Right lobe of liver (tissue), 6 donors: ENCODE results near the gene PRKAB1. TPM values are rescaled to one million over a fixed set of nuclear protein-coding genes. Genes with fewer than 3 reads are reported as not detected.
A peak's percentile ranks its signal among the peaks of the same experiment; 100 is the strongest.

Experiments
- ATAC-seq, 4 donors: fragments of 200-7000 bp; cut with Tn5 transposase; one replicate each; pipeline ENCODE4 v1.9.1; 2020; ENCODE audit warnings: mild to moderate bottlenecking in 4 of 4, moderate library complexity in 4 of 4
- DNase-seq, 3 donors: peaks; one replicate each; pipeline ENCODE4 v3.0.0-alpha.2; 2020
- H3K27ac ChIP-seq, 3 donors: fragments of 200-600 bp; one replicate each; pipeline ENCODE4 v1.8.0; 2022
- H3K27me3 ChIP-seq, 2 donors: fragments of 200-600 bp; one replicate each; pipeline ENCODE4 v1.8.0; 2022
- H3K36me3 ChIP-seq, 4 donors: fragments of 200-600 bp; sonication (generic) in 1 of 4; one replicate each; pipeline versions ENCODE4 v1.5.1 to v1.8.0; 2017 to 2022; ENCODE audit warnings: control low read depth in 1 of 4
- H3K4me1 ChIP-seq, 4 donors: fragments of 200-600 bp; sonication (generic) in 1 of 4; one replicate each; pipeline versions ENCODE4 v1.5.1 to v1.8.0; 2017 to 2022; ENCODE audit warnings: control low read depth in 1 of 4
- H3K4me3 ChIP-seq, 3 donors: fragments of 200-600 bp; one replicate each; pipeline ENCODE4 v1.8.0; 2022
- H3K9me3 ChIP-seq, 4 donors: fragments of 200-600 bp; sonication (generic) in 1 of 4; one replicate each; pipeline versions ENCODE4 v1.5.1 to v1.8.0; 2017 to 2022; ENCODE audit warnings: control low read depth in 1 of 4
- CTCF ChIP-seq, 4 donors: fragments of 200-600 bp in 3 of 4; fragments of 450-650 bp in 1 of 4; IDR thresholded peaks; one replicate each; pipeline versions ENCODE4 v1.5.1 to v1.8.0; 2016 to 2022; ENCODE audit warnings: antibody characterized with exemption in 4 of 4, mild to moderate bottlenecking in 2 of 4
- POLR2A ChIP-seq: fragments of 450-650 bp; IDR thresholded peaks from one replicate; pipeline ENCODE4 v1.6.1; 2017; ENCODE audit warnings: antibody characterized with exemption, mild to moderate bottlenecking
- WGBS: methylation state at CpG from one replicate; pipeline ENCODE4 v1.1.6; 2018; ENCODE audit warnings: low coverage, low lambda C conversion rate; ENCODE audit not compliant: insufficient coverage; ENCODE audit errors: missing lambda C conversion rate; 5-methylcytosine and 5-hydroxymethylcytosine counted together
- intact Hi-C, 2 donors: fragments of 100-400 bp; cut with DNase I; formaldehyde crosslinking; loops; one replicate each; pipeline versions ENCODE4 v1.11.2 to v1.14.1; 2022
- total RNA-seq, 6 experiments: library from RNA; depleted of rRNA in 2 of 6; stranded (reverse); fragments of >200 nt in 2 of 6; fragmentation: NEBNext Ultra II Directional in 3 of 6; extraction: Animal tissue kit (Norgen Biotek cat#: 25700) in 3 of 6; gene quantifications; one replicate each; pipeline versions ENCODE4 v1.1.0 to v1.2.4, GENCODE V29; 2016 to 2023
- donor health status: DM: no; HTN: yes; CAD: no.
- donor health status: DM: no; HTN: no; CAD: no.
- donor health status: DM: no; HTN: no; CAD: no.
- donor health status: DM: no; HTN: yes; CAD: no.
- donor health status: DM: no; HTN: yes; CAD: no.

The PRKAB1 gene
- total RNA-seq, 6 experiments from 2014 or later = 8.2 to 17.1 (median 10.3) TPM

DNA sequence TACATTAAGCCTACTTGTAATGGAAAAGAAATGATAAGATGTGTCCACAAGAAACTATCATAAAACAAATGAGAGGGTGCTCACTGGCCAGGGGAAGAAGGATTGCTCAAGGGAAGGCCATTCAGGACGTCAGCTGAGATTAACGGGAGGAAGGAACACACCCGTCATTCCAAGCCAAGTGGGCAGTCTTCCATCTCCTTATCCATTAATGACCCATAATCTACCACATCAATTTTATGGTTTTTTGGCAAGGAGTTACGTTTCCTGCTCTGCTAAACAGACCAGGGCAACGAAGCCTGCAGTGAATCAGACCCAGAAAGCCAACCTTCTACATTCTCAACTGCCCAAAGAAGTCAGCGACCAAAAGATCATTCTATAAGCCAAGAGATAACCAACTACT, 25.1 kb downstream of the PRKAB1 start:
- Histone ChIP-seq H3K27ac (peak overlapping the region in 1 of 3 donors; percentile 1), H3K4me3 (no peak overlapping the region), H3K36me3 (no peaks in the 10 kb centered on the region), H3K27me3 (no peaks in the 10 kb centered on the region), H3K9me3 (no peaks in the 10 kb centered on the region), H3K4me1 (peaks cover 0 to 18% (median 3%) of the 10 kb centered on the region in 4 donors)
- 27% methylated on average over 3 of the region's 6 CpGs for WGBS
- intact Hi-C loops = no loop called here
- DNase-seq (no peak), ATAC-seq (peak; percentile 46 to 63 (median 60))
- no peak for TF ChIP-seq POLR2A
- TF ChIP-seq CTCF (IDR thresholded peaks at IDR 0.05) = no peak

GRCh38 chr12:119693511-119693910, 25.6 kb downstream of the PRKAB1 start:
- ATAC-seq (no peak), DNase-seq (no peak)
- intact Hi-C loops = no loop called here
- Histone ChIP-seq H3K4me1 (peaks cover 0 to 15% (median 3%) of the 10 kb centered on the region in 4 donors), H3K4me3 (no peak overlapping the region), H3K27me3 (no peaks in the 10 kb centered on the region), H3K9me3 (no peaks in the 10 kb centered on the region), H3K36me3 (no peaks in the 10 kb centered on the region), H3K27ac (peak overlapping the region in 1 of 3 donors; percentile 1)
- WGBS = 90% methylated on average over 1 of the region's 1 CpG
- TF ChIP-seq CTCF (IDR thresholded peaks at IDR 0.05) = no peak
- TF ChIP-seq POLR2A = no peak

GRCh38 chr12:119694111-119694510, 26.2 kb downstream of the PRKAB1 start:
- Histone ChIP-seq H3K9me3 (no peaks in the 10 kb centered on the region), H3K4me1 (peaks cover 0 to 9% (median 3%) of the 10 kb centered on the region in 4 donors), H3K36me3 (no peaks in the 10 kb centered on the region), H3K27me3 (no peaks in the 10 kb centered on the region), H3K4me3 (no peak overlapping the region), H3K27ac (no peak overlapping the region)
- DNase-seq = no peak
- ATAC-seq = no peak
- TF ChIP-seq POLR2A (no peak), CTCF (IDR thresholded peaks at IDR 0.05) (no peak)
- 95% methylated on average over 6 of the region's 6 CpGs for WGBS
- intact Hi-C loops = no loop called here

DNA sequence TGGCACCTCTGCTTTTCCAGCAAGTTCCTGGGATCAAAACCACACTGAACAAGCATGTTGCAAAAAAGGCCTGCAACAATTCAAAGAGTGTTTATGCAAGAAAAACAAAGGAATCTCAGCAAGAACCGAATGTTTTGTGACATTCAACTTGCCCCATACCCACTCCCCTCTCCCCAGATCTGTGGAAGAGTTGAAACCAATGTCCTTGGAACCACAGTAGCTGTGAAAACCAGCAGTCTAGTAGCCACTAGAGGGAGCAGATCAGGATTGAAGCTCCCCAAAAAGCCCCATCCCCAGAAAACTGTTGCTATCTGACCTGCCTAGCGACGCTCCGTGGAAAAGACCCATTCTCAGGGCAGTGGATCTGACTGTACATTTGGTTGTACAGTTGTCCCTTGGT, 27.1 kb downstream of the PRKAB1 start:
- Histone ChIP-seq H3K4me3 (no peak overlapping the region), H3K4me1 (peaks cover 0 to 7% (median 3%) of the 10 kb centered on the region in 4 donors), H3K27ac (no peak overlapping the region), H3K36me3 (no peaks in the 10 kb centered on the region), H3K9me3 (no peaks in the 10 kb centered on the region), H3K27me3 (no peaks in the 10 kb centered on the region)
- intact Hi-C loops = no loop called here
- ATAC-seq = peak; percentile 34 to 66 (median 54)
- TF ChIP-seq POLR2A (no peak), CTCF (IDR thresholded peaks at IDR 0.05) (peak; percentile 44 to 57 (median 48))
- WGBS = 30% methylated on average over 1 of the region's 4 CpGs
- no peak for DNase-seq

GRCh38 chr12:119696943-119697342, 29.0 kb downstream of the PRKAB1 start:
- DNase-seq = no peak
- no peaks in the 10 kb centered on the region for H3K27me3 ChIP-seq
- TF ChIP-seq CTCF (IDR thresholded peaks at IDR 0.05) = no peak
- no peak for TF ChIP-seq POLR2A
- no peak overlapping the region for H3K4me3 ChIP-seq
- no peak for ATAC-seq
- intact Hi-C loops = no loop called here
- no peaks in the 10 kb centered on the region for H3K9me3 ChIP-seq
- no peak overlapping the region for H3K27ac ChIP-seq
- H3K4me1 ChIP-seq = no peaks in the 10 kb centered on the region
- no peaks in the 10 kb centered on the region for H3K36me3 ChIP-seq
- 85% methylated on average over 5 of the region's 5 CpGs for WGBS
